KMS-11 (cell line): ENCODE results near the gene PCDHAC1.

Source experiments
- H2AFZ ChIP-seq: fragments of 200-600 bp; sonication (generic); 2 replicates; pipeline ENCODE4 v1.6.1; 2016; ENCODE audit warnings: antibody characterized with exemption, mixed run types, low read depth
- H3K27ac ChIP-seq: fragments of 200-600 bp; sonication (generic); 2 replicates; pipeline ENCODE4 v1.6.1; 2016; ENCODE audit warnings: mild to moderate bottlenecking, mixed run types
- H3K27me3 ChIP-seq: fragments of 200-600 bp; sonication (generic); 2 replicates; pipeline ENCODE4 v1.6.1; 2017; ENCODE audit warnings: mild to moderate bottlenecking, low read depth, mixed run types, moderate library complexity; ENCODE audit not compliant: insufficient read depth
- H3K36me3 ChIP-seq: fragments of 200-600 bp; sonication (generic); 2 replicates; pipeline ENCODE4 v1.6.1; 2017; ENCODE audit warnings: mild to moderate bottlenecking, mixed run types; ENCODE audit not compliant: insufficient read depth
- H3K4me1 ChIP-seq: fragments of 200-600 bp; sonication (generic); 2 replicates; pipeline ENCODE4 v1.6.1; 2016; ENCODE audit warnings: mild to moderate bottlenecking, low read depth, mixed run types; ENCODE audit not compliant: poor library complexity, severe bottlenecking
- H3K4me2 ChIP-seq: fragments of 200-600 bp; sonication (generic); 2 replicates; pipeline ENCODE4 v1.7.0; 2016; ENCODE audit warnings: mild to moderate bottlenecking, mixed run types
- H3K4me3 ChIP-seq: fragments of 200-600 bp; sonication (generic); IDR thresholded peaks from 2 replicates; pipeline ENCODE4 v1.6.1; 2017; ENCODE audit warnings: low read depth, low read length, mixed read lengths; ENCODE audit not compliant: insufficient read depth
- H3K79me2 ChIP-seq: fragments of 200-600 bp; sonication (generic); 2 replicates; pipeline ENCODE4 v1.6.1; 2016; ENCODE audit warnings: low read depth, mixed run types; ENCODE audit not compliant: insufficient read depth
- H3K9ac ChIP-seq: fragments of 200-600 bp; sonication (generic); 2 replicates; pipeline ENCODE4 v1.6.1; 2016; ENCODE audit warnings: mild to moderate bottlenecking, mixed run types
- H4K20me1 ChIP-seq: fragments of 200-600 bp; sonication (generic); 2 replicates; pipeline ENCODE4 v1.6.1; 2016; ENCODE audit warnings: mild to moderate bottlenecking, mixed run types; ENCODE audit not compliant: insufficient read depth
- CTCF ChIP-seq: fragments of 200-600 bp; sonication (generic); conservative IDR thresholded peaks from 2 replicates; pipeline ENCODE4 v1.6.1; 2017; ENCODE audit warnings: low read depth, mild to moderate bottlenecking, antibody characterized with exemption, low read length, moderate library complexity, mixed read lengths

PCDHAC1 gene

GRCh38 chr5:140973550-140973949 is 47.5 kb downstream of the PCDHAC1 start:
- Histone ChIP-seq H3K36me3 (no peaks in the 10 kb centered on the region), H3K79me2 (no peaks in the 10 kb centered on the region), H3K4me1 (no peaks in the 10 kb centered on the region), H3K27ac (no peak overlapping the region), H3K4me2 (no peak overlapping the region), H3K27me3 (no peaks in the 10 kb centered on the region), H2AFZ (no peak overlapping the region), H3K4me3 (no peak overlapping the region), H3K9ac (no peak overlapping the region), H4K20me1 (no peaks in the 10 kb centered on the region)
- TF ChIP-seq CTCF, result no peak

GRCh38 chr5:140977003-140977402 is 50.9 kb downstream of the PCDHAC1 start:
- Histone ChIP-seq H3K4me1 (no peaks in the 10 kb centered on the region), H2AFZ (no peak overlapping the region), H3K4me2 (no peak overlapping the region), H3K9ac (no peak overlapping the region), H3K27me3 (no peaks in the 10 kb centered on the region), H3K36me3 (no peaks in the 10 kb centered on the region), H3K79me2 (no peaks in the 10 kb centered on the region), H4K20me1 (no peaks in the 10 kb centered on the region), H3K27ac (no peak overlapping the region), H3K4me3 (no peak overlapping the region)
- no peak for TF ChIP-seq CTCF

GRCh38 chr5:140978260-140978659 is 52.2 kb downstream of the PCDHAC1 start:
- Histone ChIP-seq H3K27me3 (no peaks in the 10 kb centered on the region), H3K4me3 (no peak overlapping the region), H2AFZ (no peak overlapping the region), H3K36me3 (no peaks in the 10 kb centered on the region), H3K27ac (no peak overlapping the region), H3K4me2 (no peak overlapping the region), H3K9ac (no peak overlapping the region), H3K4me1 (no peaks in the 10 kb centered on the region), H4K20me1 (no peaks in the 10 kb centered on the region), H3K79me2 (no peaks in the 10 kb centered on the region)
- no peak for TF ChIP-seq CTCF

GRCh38 chr5:140978983-140979382 is 52.9 kb downstream of the PCDHAC1 start:
- Histone ChIP-seq H4K20me1 (no peaks in the 10 kb centered on the region), H3K36me3 (no peaks in the 10 kb centered on the region), H3K9ac (no peak overlapping the region), H2AFZ (no peak overlapping the region), H3K4me2 (no peak overlapping the region), H3K79me2 (no peaks in the 10 kb centered on the region), H3K4me3 (no peak overlapping the region), H3K27ac (no peak overlapping the region), H3K27me3 (no peaks in the 10 kb centered on the region), H3K4me1 (no peaks in the 10 kb centered on the region)
- no peak for TF ChIP-seq CTCF
